ENCODE results near the gene PLCB1. TPM values are rescaled to one million over a fixed set of nuclear protein-coding genes. Genes with fewer than 3 reads are reported as not detected.
A peak's percentile ranks its signal among the peaks of the same experiment; 100 is the strongest.

The PLCB1 gene
- total RNA-seq, 1 experiment from 2014 or later: 11.3 TPM

GRCh38 chr20:8175741-8176675, 43.9 kb downstream of the PLCB1 start:
- Mint-ChIP-seq H3K27me3 (ENCODE audit: low read depth) (no peaks in the 10 kb centered on the region), H3K4me3 (no peak overlapping the region), H3K4me1 (peaks cover 14% of the 10 kb centered on the region), H3K36me3 (no peaks in the 10 kb centered on the region), H3K9me3 (0 out of 2 replicates have a peak, but pooled peaks cover 4% of the 10 kb centered on the region), H3K27ac (0 out of 2 replicates have a peak overlapping the region, but pooled peaks have one; percentile 58)
- ATAC-seq: no peak; the same call in 1 of the 2 replicates
- no peak for TF ChIP-seq FOXK1 (CRISPR knock-in tag; IDR thresholded peaks at IDR 0.05)
- no peak for TF ChIP-seq EMX1 (CRISPR knock-in tag; IDR thresholded peaks at IDR 0.05)
- no peak for TF ChIP-seq NFATC4 (CRISPR knock-in tag; IDR thresholded peaks at IDR 0.05)
- no peak for TF ChIP-seq ATF6 (CRISPR knock-in tag; IDR thresholded peaks at IDR 0.05)
- no peak for TF ChIP-seq FOXP1 (CRISPR knock-in tag; IDR thresholded peaks at IDR 0.05; ENCODE audit: borderline replicate concordance)
- TF ChIP-seq, protein P1, sequence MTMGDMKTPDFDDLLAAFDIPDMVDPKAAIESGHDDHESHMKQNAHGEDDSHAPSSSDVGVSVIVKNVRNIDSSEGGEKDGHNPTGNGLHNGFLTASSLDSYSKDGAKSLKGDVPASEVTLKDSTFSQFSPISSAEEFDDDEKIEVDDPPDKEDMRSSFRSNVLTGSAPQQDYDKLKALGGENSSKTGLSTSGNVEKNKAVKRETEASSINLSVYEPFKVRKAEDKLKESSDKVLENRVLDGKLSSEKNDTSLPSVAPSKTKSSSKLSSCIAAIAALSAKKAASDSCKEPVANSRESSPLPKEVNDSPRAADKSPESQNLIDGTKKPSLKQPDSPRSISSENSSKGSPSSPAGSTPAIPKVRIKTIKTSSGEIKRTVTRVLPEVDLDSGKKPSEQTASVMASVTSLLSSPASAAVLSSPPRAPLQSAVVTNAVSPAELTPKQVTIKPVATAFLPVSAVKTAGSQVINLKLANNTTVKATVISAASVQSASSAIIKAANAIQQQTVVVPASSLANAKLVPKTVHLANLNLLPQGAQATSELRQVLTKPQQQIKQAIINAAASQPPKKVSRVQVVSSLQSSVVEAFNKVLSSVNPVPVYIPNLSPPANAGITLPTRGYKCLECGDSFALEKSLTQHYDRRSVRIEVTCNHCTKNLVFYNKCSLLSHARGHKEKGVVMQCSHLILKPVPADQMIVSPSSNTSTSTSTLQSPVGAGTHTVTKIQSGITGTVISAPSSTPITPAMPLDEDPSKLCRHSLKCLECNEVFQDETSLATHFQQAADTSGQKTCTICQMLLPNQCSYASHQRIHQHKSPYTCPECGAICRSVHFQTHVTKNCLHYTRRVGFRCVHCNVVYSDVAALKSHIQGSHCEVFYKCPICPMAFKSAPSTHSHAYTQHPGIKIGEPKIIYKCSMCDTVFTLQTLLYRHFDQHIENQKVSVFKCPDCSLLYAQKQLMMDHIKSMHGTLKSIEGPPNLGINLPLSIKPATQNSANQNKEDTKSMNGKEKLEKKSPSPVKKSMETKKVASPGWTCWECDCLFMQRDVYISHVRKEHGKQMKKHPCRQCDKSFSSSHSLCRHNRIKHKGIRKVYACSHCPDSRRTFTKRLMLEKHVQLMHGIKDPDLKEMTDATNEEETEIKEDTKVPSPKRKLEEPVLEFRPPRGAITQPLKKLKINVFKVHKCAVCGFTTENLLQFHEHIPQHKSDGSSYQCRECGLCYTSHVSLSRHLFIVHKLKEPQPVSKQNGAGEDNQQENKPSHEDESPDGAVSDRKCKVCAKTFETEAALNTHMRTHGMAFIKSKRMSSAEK (CRISPR knock-in tag; IDR thresholded peaks at IDR 0.05; ENCODE audit: borderline replicate concordance): no peak
- no peak for TF ChIP-seq ATF1 (CRISPR knock-in tag; IDR thresholded peaks at IDR 0.05)
- no peak for TF ChIP-seq ARID4B (CRISPR knock-in tag; IDR thresholded peaks at IDR 0.05; ENCODE audit: borderline replicate concordance)
- TF ChIP-seq SOX15 (CRISPR knock-in tag; IDR thresholded peaks at IDR 0.05): no peak
- no peak for TF ChIP-seq PRDM15 (CRISPR knock-in tag; IDR thresholded peaks at IDR 0.05)
- no peak for TF ChIP-seq HMGA2 (CRISPR knock-in tag; IDR thresholded peaks at IDR 0.05)
- no peak for TF ChIP-seq STAT6 (CRISPR knock-in tag; conservative IDR thresholded peaks at IDR 0.05; ENCODE audit: low read depth)
- ChIA-PET POLR2A (no interaction called here), CTCF (no interaction called here)
- no peak for DNase-seq (ENCODE audit: low spot score)

Measured in WTC11 (cell line).